GM23248 (cell line): ENCODE results near the gene TSN.

Source experiments
- EZH2 ChIP-seq: fragments of 200-600 bp; sonication (generic); IDR thresholded peaks from 2 replicates; pipeline ENCODE4 v1.6.1; 2018; ENCODE audit warnings: antibody characterized with exemption, mild to moderate bottlenecking; ENCODE audit not compliant: insufficient read depth, poor library complexity, severe bottlenecking
- EZH2phosphoT487 ChIP-seq: fragments of 200-600 bp; sonication (generic); IDR thresholded peaks from 2 replicates; pipeline ENCODE4 v1.6.1; 2018; ENCODE audit warnings: antibody characterized with exemption, moderate library complexity, mild to moderate bottlenecking, low read depth; ENCODE audit not compliant: insufficient read depth

- no peak for TF ChIP-seq EZH2
- no peak for TF ChIP-seq EZH2phosphoT487
Measured at GRCh38 chr2:121736140-121736461, 19.4 kb upstream of the TSN start.
